ENCODE measurements around the gene GABARAP. TPM values are rescaled to one million over a fixed set of nuclear protein-coding genes. Genes with fewer than 3 reads are reported as not detected.
A peak's percentile ranks its signal among the peaks of the same experiment; 100 is the strongest.

Gene GABARAP
- total and polyA plus RNA-seq, 2 of the 8 experiments (the other 6 are each of a cell fraction or from before 2014, with no cell fraction given): 252 to 581 TPM

GRCh38 chr17:7239091-7240027 is 2.9 kb downstream of the GABARAP start, which contains the start of gene PHF23:
Gene PHF23 (minus strand): TSS chr17:7239457. CDS start chr17:7239279, 178 bp downstream.
- Histone ChIP-seq H3K27ac (ENCODE audit: low read depth, low read length) (peak within 1 kb of the TSS; percentile 63), H3K18ac (ENCODE audit: extremely low read depth, low read length) (peak within 1 kb of the TSS; percentile 66; the same call in 1 of the 2 replicates), H3K14ac (ENCODE audit: insufficient read length) (no peak within 1 kb of the TSS), H2BK120ac (replicated peaks; ENCODE audit: low read depth, low read length) (no peak within 1 kb of the TSS), H3K23me2 (ENCODE audit: low read depth, low read length) (peaks cover 18% of the 10 kb centered on the region), H2BK12ac (ENCODE audit: low read depth, low read length) (0 out of 2 replicates have a peak within 1 kb of the TSS, but pooled peaks have one; percentile 9), H4K8ac (ENCODE audit: extremely low read depth, insufficient read depth, low read length) (peak within 1 kb of the TSS; percentile 90), H3K4me2 (ENCODE audit: insufficient read depth in 1 of 2, low read depth in 2 of 2, low read length in 2 of 2) (peak within 1 kb of the TSS; percentile 92 to 93), H3K9ac (replicated peaks in 1 of 4; ENCODE audit: extremely low read depth in 1 of 4, low read depth in 3 of 4, low read length in 3 of 4) (peak within 1 kb of the TSS; percentile 81 to 93 (median 86)), H2AFZ (ENCODE audit: low read length) (no peak within 1 kb of the TSS), H4K91ac (replicated peaks; ENCODE audit: insufficient read length, low read length) (peak within 1 kb of the TSS; percentile 77), H3K79me2 (ENCODE audit: control insufficient read depth in 1 of 2, insufficient read depth in 2 of 2, low read length in 2 of 2) (peaks cover 0 to 48% of the 10 kb centered on the region in 2 experiments; a peak in 2 of 4 replicates), H3K56ac (replicated peaks; ENCODE audit: insufficient read length, low read depth, low read length) (peak within 1 kb of the TSS; percentile 93), H2BK20ac (ENCODE audit: low read length) (no peak within 1 kb of the TSS), H3K4ac (replicated peaks; ENCODE audit: insufficient read length, low read depth, low read length) (peak within 1 kb of the TSS; percentile 91), H4K5ac (ENCODE audit: insufficient read length, low read depth, low read length) (peak within 1 kb of the TSS; percentile 74), H2BK5ac (ENCODE audit: low read depth, low read length) (peak within 1 kb of the TSS; percentile 87), H3K4me3 (ENCODE audit: extremely low read depth in 1 of 4, insufficient read depth in 2 of 4, low read depth in 3 of 4, low read length in 4 of 4) (peak within 1 kb of the TSS; percentile 91 to 97 (median 94)), H4K20me1 (replicated peaks in 1 of 2; ENCODE audit: control insufficient read depth in 1 of 2, insufficient read depth in 2 of 2, low read length in 2 of 2) (peaks cover 10 to 19% of the 10 kb centered on the region in 2 experiments), H3K23ac (ENCODE audit: insufficient read length) (no peak within 1 kb of the TSS), H3K36me3 (ENCODE audit: control insufficient read depth in 2 of 4, insufficient read depth in 4 of 4, low read length in 3 of 4) (peaks cover 15 to 42% (median 26%) of the 10 kb centered on the region in 4 experiments; a peak in 7 of 8 replicates), H3K9me3 (ENCODE audit: insufficient read depth in 2 of 2, low read depth in 1 of 2, low read length in 1 of 2) (no peaks in the 10 kb centered on the region), H3K27me3 (replicated peaks in 1 of 4; ENCODE audit: control insufficient read depth in 3 of 4, extremely low read depth in 1 of 4, insufficient read depth in 3 of 4, low read length in 3 of 4) (no peaks in the 10 kb centered on the region), H3K4me1 (replicated peaks in 1 of 4; ENCODE audit: control insufficient read depth in 3 of 4, insufficient read depth in 4 of 4, low read length in 3 of 4) (peaks cover 5 to 24% (median 12%) of the 10 kb centered on the region in 4 experiments), H2BK15ac (ENCODE audit: low read length) (no peak within 1 kb of the TSS), H2AK5ac (ENCODE audit: low read depth, low read length) (no peak within 1 kb of the TSS), H3K79me1 (ENCODE audit: low read depth, low read length) (peaks cover 8% of the 10 kb centered on the region; the same call in 1 of the 2 replicates)
- ChIA-PET POLR2A (ENCODE audit: partially characterized antibody) (interaction anchor here (0.7 to 19.7 kb wide), 23 partner anchors 9 to 350 kb away, joined by 3 to 386 read pairs (median 4); partner anchors contain the start of genes ACADVL, ACAP1, CLDN7 and CTDNEP1), CTCF (ENCODE audit: partially characterized antibody) (interaction anchor here (0.8 to 6.4 kb wide), 4 partner anchors 18 to 209 kb away, joined by 3 to 46 read pairs (median 10); partner anchors contain the start of genes ACADVL and DLG4)
- DNase-seq (ENCODE audit: low read depth in 1 of 2, low spot score in 2 of 2) (peak; percentile 94 to 99), FAIRE-seq (peak; percentile 78)
- WGBS, 2 experiments (ENCODE audit: extremely low coverage in 1 of 2, insufficient coverage in 1 of 2, insufficient read length in 1 of 2, insufficient replicate concordance in 2 of 2, low coverage in 1 of 2, low lambda C conversion rate in 2 of 2, missing lambda C conversion rate in 1 of 2): 5% methylated on average over 14 of the region's 72 CpGs; no CpG with 5 or more reads in 1 of the 2 experiments
- TF ChIP-seq GABPA (IDR thresholded peaks at IDR 0.05; ENCODE audit: borderline replicate concordance, insufficient read depth, low read length) (peak; percentile 93), BACH1 (IDR thresholded peaks at IDR 0.05; ENCODE audit: low read length) (no peak), CREB1 (IDR thresholded peaks at IDR 0.05) (peak; percentile 58; the same call in 1 of the 2 replicates), SUZ12 (IDR thresholded peaks at IDR 0.05; ENCODE audit: low read length) (no peak), KDM5A (IDR thresholded peaks at IDR 0.05; ENCODE audit: low read length) (no peak), SIN3A (conservative IDR thresholded peaks at IDR 0.05 in 1 of 2, IDR thresholded peaks at IDR 0.05 in 1 of 2; ENCODE audit: low read depth in 1 of 2, low read length in 2 of 2) (peak; percentile 59 to 74; a peak in 2 of 4 replicates), SIRT6 (IDR thresholded peaks at IDR 0.05; ENCODE audit: low read length) (no peak), NRF1 (IDR thresholded peaks at IDR 0.05; ENCODE audit: low read depth, low read length) (peak; percentile 97), POU5F1 (IDR thresholded peaks at IDR 0.05; ENCODE audit: low read depth, low read length) (no peak), SP2 (IDR thresholded peaks at IDR 0.05; ENCODE audit: low read length) (no peak; the same call in 1 of the 2 replicates), PHF8 (conservative IDR thresholded peaks at IDR 0.05; ENCODE audit: low read depth, low read length) (0 out of 2 replicates have a peak, but pooled peaks have one; percentile 10)
